GM21381 (cell line): ENCODE measurements around the gene PYDC2.
"Not testable (repeated sequence)": the region's sequence is repeated elsewhere in the genome, so short reads cannot be mapped to it uniquely, and the experiment has no call there.

Experiments used
- ATAC-seq: cut with Tn5 transposase; IDR thresholded peaks from one replicate; pipeline ENCODE4 v1.9.1; 2021; ENCODE audit warnings: mild to moderate bottlenecking, moderate library complexity; ENCODE audit not compliant: unreplicated experiment

Gene PYDC2

DNA sequence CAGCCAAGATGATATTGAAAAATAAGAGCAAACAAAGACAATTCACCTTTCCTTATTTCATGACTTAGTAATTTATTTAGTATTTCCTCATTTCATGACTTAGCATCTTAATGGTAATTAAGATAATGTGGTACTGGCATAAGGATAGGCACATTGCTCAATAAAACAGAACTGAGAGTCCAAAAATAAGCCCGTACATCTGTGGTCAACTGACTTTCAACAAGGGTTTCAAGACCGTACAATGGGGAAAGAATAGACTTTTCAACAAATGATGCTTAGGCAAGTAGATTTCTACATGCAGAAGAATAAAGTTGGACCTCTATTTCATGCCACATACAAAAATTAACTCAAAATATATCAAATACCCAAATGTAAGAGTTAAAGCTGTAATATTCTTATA, 603 bp upstream of the PYDC2 start:
- ATAC-seq: no peak

DNA sequence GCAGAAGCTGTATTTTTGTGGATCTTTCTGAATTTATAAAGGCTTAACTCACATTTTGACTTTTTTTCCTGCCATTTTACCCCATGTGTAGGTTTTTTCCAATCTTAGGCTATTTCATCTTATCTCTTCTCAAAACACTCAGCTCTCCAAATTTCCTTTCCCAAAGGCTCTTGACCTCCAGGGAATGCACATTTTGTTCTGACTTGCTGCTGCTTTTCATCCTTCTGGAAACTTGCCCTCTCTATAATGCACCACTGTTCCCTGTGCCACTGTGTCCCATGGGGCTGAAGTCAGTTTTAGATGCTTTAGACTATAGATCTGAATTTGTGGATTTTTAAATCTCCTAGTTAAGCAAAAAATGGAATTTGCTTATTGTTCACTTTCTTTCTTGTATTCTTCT, 9.1 kb downstream of the PYDC2 start:
- ATAC-seq: no peak

DNA sequence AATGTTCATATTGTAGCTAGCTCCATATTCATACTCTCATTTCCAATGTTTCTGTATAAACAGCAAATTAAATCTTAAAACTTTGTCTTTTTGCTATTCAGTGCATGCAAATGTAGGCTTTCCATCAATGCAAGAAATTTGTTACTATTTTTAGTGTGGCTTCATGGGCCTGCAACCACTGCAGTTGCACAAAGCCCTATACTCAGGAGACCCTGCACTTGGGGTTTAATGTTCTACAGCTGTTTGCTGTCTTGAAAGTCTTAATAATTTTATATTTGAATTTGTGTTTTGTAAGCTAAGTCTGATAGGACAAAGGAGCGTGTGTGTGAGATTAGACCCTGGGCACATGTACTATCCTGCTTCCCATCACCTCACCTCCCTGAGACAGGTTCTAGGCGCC, 9.6 kb downstream of the PYDC2 start:
- no peak for ATAC-seq

DNA sequence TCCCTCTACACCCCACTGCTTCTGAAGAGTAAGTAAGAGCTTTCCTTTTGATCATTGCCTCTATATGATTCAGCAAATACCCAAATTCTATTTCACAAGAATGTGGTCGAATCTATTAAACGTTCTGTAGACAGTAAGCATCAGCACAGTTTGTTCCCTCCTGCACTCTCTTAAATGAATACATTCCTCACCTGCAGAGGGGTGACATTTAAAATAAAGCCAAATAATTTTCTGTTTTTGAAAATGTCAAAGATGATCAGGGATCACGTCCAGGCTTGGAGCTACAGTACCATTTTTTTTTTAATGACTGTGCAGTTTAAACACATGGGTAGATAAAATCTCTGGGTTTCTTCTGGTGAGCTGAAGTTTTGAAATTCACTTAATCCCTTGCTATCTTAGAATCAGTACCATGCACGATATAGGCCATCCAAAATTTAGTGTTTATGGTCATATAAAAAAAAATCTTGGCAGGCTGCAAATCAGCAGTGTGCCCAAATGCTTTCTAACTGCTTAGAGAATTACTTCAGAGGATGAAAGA, 12.8 kb downstream of the PYDC2 start:
- no peak for ATAC-seq

DNA sequence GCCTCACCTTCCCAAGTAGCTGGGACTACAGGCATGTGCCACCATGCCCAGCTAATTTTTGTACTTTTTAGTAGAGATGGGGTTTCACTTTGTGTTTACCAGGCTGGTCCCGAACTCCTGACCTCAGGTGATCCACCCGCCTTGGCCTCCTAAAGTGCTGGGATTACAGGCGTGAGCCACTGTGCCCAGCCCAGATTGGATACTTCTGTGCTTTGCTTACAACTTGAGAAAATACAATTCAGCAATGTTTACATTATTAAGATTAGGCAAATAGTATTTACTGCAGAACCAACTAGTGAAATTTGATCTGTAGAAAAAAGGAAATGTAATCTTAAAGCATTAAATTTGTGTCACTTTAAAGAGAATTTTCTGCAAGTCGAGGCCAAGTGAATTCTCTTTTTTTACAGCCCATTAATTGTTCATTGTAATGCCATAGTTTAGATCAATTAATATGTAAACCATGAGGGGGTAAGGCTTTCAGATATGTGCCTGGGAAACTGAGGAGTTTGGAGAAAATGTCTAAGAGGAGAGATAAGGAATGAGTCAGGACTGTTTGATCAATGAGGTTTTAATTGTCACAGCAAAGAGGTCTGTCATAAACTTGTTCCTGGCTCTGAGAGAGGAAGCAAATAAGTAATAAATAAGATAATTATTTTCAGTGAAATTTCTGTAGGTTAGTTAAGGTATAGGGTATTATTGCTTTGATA, 15.3 kb downstream of the PYDC2 start:
- no peak for ATAC-seq

DNA sequence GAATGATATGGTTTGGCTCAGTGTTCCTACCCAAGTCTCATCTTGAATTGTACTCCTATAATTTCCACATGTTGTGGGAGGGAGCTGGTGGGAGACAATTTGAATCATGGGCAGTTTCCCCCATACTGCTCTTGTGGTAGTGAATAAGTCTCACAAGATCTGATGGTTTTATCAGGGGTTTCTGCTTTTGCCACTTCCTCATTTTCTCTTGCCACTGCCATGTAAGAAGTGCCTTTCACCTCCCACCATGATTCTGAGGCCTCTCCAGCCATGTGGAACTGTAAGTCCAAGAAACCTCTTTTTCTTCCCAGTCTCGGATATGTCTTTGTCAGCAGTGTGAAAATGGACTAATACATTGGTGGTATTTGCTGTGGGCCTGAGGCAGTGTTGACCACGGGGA, 23.0 kb downstream of the PYDC2 start:
- not testable (repeated sequence) for ATAC-seq

DNA sequence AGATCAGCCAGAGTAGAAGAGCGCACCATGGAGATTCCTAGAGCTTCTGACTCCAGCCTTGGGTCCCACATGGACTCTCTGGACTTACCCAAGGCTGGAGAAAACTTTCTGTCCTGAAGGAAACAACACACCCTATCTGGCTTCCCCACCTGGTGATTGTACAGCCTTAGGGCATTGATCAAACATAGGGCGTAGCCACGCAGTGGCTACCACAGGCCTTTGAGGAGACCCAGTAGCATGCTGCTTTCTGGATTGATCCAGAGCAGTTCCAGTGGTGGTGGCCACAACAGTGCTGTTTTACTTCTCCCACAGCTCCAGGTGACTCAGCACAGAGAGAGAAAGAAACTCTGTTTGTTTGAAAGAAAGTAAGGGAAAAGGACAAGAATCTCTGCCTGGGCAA, 23.5 kb downstream of the PYDC2 start:
- no peak for ATAC-seq

DNA sequence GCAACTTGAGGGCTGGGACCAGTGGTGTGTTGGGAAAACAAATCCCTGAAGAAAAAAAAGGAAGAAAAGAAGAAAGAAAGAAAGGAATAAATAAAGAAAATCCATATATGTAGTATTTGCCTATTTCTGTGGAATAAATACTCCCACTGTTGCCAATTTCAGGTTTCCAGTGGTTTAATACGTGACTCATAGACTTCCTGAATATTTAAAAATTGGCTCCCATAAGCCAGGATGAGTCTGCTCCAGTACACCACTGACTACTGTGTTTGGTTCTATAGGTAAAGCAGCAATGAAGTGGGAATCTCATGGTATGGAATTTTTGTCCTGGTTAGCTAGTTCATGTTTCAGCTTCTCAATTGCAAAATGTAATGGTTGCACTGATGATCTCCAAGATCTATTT, 31.6 kb downstream of the PYDC2 start:
- no peak for ATAC-seq

DNA sequence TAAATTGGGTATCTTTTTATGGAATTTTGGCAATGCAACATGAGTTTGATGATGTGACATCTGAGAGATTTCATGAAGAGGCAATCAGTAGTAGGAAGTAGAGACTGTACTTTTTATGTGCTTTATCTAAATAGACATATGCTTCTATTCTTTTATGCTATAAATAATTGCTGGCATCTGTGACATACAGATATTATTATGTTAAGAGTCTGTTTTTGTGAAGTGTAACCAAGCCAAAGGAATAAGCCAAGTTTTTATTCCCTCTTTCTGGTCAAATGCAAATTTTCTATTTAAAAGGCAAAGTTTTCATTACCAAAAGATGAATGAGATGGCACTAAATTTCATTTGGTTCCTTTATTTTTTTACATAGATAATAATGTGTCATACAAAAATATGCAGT, 32.4 kb downstream of the PYDC2 start:
- ATAC-seq: no peak

DNA sequence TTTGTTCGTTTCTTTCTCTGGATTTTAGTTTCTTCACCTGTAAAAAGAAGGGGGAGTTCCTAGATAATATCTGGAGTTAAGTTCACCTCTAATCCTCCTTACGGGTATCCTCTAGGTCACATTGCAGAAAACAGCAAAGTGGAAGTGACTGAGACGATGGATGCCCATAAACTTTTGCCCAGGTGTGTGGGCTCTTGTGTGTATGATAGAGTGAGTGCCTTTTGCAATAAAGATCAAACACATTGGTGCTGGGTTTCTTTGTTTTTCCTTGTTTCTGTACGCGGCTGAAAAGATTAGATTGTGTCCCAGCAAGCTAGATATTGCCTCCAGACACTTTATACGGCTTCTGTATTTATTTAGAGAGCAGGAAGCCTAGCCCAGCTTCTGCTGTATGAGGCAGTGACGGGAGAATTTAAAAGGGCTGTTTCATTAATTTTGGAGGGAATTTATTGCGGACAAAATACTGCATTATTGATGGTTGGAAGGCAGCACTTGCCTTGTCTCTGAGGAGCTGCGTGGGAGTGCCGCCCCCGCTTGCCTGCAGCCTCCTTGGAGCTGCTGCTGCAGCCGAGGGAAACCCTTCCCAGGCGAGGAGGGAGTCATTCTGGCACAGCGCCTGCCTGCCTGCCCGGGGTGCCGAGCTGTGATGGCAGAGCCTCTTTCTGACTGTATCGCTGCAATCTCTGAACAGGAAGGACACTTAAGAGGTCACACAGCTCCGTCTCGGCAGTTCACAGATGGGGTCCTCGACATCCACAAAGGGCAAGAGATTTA, 38.5 kb downstream of the PYDC2 start:
- no peak for ATAC-seq

DNA sequence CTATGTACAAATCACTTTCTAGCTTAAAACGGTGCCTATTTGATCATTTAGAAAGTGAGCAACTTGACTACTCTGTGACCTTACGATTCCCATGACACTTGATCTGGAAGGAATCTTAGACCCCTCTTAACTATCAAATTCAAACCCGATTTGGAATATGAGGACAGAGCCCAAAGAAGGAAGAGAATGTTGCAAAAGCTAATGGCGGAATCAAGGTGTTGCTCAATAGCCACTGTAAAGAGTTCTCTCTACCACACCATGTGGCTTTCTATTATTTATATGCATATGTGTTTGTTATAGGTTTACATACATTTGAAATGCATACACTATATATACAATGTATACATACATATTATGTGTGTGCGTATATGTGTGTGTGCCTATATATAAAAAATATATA, 39.9 kb downstream of the PYDC2 start:
- no peak for ATAC-seq

DNA sequence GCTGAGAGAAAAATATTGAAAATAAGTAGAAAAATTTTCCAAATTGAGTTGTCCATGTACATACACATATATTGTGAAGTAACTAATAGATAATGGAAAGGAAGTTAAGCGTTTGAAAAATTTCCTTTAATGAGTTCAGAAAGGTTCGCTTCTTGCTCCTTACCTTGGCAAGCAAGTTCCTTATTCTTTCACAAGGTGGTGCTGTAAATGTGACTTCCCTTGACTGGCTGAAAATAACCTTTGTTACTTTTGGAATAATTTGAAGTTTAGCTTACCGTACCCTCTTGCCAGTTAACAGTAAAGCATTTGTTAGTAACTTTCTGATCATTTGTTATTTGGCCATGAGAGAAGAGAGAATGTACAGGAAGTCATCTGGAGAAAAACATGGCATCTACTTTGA, 41.6 kb downstream of the PYDC2 start:
- no peak for ATAC-seq

DNA sequence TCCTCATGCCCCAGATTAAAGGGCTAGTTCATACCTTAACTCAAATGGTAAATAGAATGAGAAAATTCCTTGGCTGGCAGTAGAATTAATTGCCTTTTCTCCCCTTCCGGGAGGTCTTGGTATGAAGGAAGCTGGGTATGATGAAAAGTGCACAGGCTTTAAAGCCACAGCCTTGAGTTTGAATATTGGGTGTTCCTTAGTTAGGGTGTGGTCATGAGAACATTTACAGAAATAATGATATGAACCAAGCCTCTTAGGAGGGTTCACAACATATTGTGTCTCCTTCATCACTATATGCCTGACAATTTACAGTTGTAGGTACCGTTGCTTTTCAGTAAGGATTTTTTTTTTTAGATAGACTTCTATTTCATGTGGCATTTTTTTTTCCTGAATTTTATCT, 48.1 kb downstream of the PYDC2 start:
- no peak for ATAC-seq
